ENCODE measurements around the gene GOLT1A.

GRCh38 chr1:204174958-204175357 is 38.8 kb downstream of the GOLT1A start:
- TF ChIP-seq POLR2A (IDR thresholded peaks at IDR 0.05) (no peak), CTCF (IDR thresholded peaks at IDR 0.05) (no peak), POLR2AphosphoS5 (IDR thresholded peaks at IDR 0.05) (no peak)
